Middle frontal gyrus (tissue), 1 donor: ENCODE results near the gene HOXD8.

Source experiments
- DNase-seq: peaks from one replicate; pipeline ENCODE4 v3.0.0-alpha.2; 2015; ENCODE audit warnings: low spot score; ENCODE audit errors: extremely low spot score

Gene HOXD8

GRCh38 chr2:176172895-176173566 lies 43.5 kb downstream of the HOXD8 start:
- DNase-seq = no peak

DNA sequence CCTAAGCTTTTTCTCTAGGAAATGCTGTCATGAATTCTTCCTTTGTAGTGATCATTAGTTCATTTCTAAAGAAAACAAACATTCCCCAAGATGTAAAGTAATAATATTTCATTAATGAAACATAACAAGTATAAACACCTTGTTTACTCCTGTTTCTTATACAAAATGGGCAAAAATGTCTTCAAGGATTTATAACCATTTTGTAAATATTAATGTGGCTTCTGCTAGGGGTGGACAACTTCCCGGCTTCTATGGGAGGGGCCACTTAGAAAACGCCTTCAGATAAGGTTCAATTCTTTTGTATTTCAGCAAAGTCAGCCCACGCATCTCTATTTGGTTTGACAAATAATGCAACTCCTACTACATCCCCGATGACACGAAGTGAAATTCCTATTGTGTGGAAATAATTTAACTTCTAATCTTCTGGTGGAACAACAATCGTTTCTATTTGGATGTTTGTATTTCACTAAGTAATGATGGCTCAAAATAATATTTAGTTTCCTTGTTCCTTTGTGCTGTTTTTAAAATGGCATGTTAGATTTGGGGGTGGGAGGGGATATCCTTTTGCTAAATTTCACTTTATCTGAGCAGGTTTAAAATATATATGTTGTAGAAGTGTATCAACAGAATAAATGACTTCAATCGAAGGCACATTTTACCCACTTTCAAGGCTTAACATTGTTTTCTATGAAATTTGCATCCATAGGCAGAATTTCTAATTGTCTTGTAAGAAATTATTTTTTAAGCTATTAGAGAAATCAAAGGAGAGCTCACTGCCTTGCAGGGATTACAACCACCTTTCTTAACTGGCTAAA lies 44.3 kb downstream of the HOXD8 start:
- DNase-seq = no peak

- DNase-seq = no peak
Measured at GRCh38 chr2:176174382-176174823, 44.9 kb downstream of the HOXD8 start.

GRCh38 chr2:176174824-176175708 lies 45.6 kb downstream of the HOXD8 start:
- no peak for DNase-seq

DNA sequence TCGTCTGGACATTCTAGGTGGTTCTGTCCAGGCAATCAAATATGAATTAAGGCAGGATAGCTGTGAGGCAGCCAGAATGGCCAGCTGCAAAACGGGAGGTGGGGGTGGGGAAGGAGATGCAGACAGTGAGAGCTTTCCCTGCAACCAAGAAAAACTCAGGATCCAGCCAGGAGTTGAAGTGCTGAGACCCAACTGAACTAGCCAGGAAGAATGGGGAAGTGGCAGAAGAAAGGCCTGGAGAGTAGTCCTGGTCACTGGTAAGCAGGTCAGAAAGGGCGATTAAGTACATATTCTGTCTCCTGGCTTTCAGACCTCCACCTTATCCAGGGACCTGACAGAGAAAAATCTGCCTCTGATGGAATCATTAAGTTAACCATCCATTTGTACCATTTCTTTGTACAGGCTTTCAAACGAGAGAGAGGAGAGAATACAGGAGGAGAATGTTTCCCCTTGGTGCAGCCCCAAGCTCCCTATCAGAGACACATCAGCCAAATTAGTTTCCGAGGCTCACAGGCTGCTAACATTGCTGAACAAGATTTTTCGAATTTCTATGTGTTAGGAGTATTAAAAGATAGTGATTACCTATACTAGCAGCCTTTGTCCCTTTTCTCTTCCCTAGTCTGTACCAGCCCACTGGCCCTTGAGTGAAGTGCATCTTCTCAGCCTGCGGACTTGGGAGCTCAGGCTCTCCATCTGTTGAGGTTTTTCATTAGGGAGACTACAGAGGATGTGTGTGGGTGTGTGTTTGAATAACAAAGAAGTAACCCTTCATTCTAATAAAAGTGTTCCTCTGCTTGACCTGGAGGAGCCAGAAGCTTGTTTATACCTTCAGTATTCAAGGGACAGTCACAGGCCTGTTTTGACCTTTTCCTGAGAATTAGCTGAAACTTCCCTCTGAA lies 46.5 kb downstream of the HOXD8 start:
- no peak for DNase-seq

GRCh38 chr2:176177580-176178037 lies 48.1 kb downstream of the HOXD8 start:
- DNase-seq = no peak

GRCh38 chr2:176178038-176178756 lies 48.7 kb downstream of the HOXD8 start:
- no peak for DNase-seq

GRCh38 chr2:176178757-176179295 lies 49.3 kb downstream of the HOXD8 start:
- DNase-seq = no peak

GRCh38 chr2:176181551-176181950 lies 52.0 kb downstream of the HOXD8 start:
- DNase-seq = no peak
